ENCODE measurements around the gene REEP1. TPM values are rescaled to one million over a fixed set of nuclear protein-coding genes. Genes with fewer than 3 reads are reported as not detected.
A peak's percentile ranks its signal among the peaks of the same experiment; 100 is the strongest.

The REEP1 gene
- total RNA-seq, 1 donor from 2014 or later, result 6.7 TPM

- DNase-seq (ENCODE audit: low read depth in 2 of 2), result no peak
Measured at GRCh38 chr2:86199834-86200177, 137.6 kb downstream of the REEP1 start.

- DNase-seq (ENCODE audit: low read depth in 2 of 2), result no peak
Measured at GRCh38 chr2:86195808-86196387, 141.5 kb downstream of the REEP1 start.

- DNase-seq (ENCODE audit: low read depth in 2 of 2), result peak; percentile 86 to 98
Measured at GRCh38 chr2:86195055-86195807, 142.2 kb downstream of the REEP1 start, which contains the start of gene IMMT. TSS of gene IMMT (minus strand) at chr2:86195462. CDS start at chr2:86195382, 80 bp downstream.

- DNase-seq (ENCODE audit: low read depth in 2 of 2), result no peak
Measured at GRCh38 chr2:86194751-86195054, 142.7 kb downstream of the REEP1 start.

GRCh38 chr2:86193901-86194567 is 143.4 kb downstream of the REEP1 start:
- DNase-seq (ENCODE audit: low read depth in 2 of 2), result no peak

GRCh38 chr2:86189782-86190416 is 147.5 kb downstream of the REEP1 start:
- DNase-seq (ENCODE audit: low read depth in 2 of 2), result no peak

GRCh38 chr2:86186431-86186830 is 151.0 kb downstream of the REEP1 start:
- no peak for DNase-seq (ENCODE audit: low read depth in 2 of 2)

GRCh38 chr2:86185517-86186212 is 151.8 kb downstream of the REEP1 start:
- no peak for DNase-seq (ENCODE audit: low read depth in 2 of 2)

- DNase-seq (ENCODE audit: low read depth in 2 of 2), result no peak
Measured at GRCh38 chr2:86176597-86176996, 160.8 kb downstream of the REEP1 start.

- DNase-seq (ENCODE audit: low read depth in 2 of 2), result no peak
Measured at GRCh38 chr2:86175828-86176227, 161.6 kb downstream of the REEP1 start.

GRCh38 chr2:86174445-86174844 is 163.0 kb downstream of the REEP1 start:
- no peak for DNase-seq (ENCODE audit: low read depth in 2 of 2)

GRCh38 chr2:86172610-86173009 is 164.8 kb downstream of the REEP1 start:
- no peak for DNase-seq (ENCODE audit: low read depth in 2 of 2)

GRCh38 chr2:86171295-86171694 is 166.1 kb downstream of the REEP1 start:
- no peak for DNase-seq (ENCODE audit: low read depth in 2 of 2)

GRCh38 chr2:86170449-86170848 is 167.0 kb downstream of the REEP1 start:
- no peak for DNase-seq (ENCODE audit: low read depth in 2 of 2)

Other genes starting within 250 kb of the REEP1 start
- gene POLR1A, start 231.7 kb downstream of the REEP1 start, total RNA-seq, result 9.2 and 12.3 TPM in 2 replicates
- gene PTCD3, start 231.4 kb downstream of the REEP1 start, total RNA-seq, result 37.1 and 43.7 TPM in 2 replicates
- 44.7 and 49.7 TPM in 2 replicates for gene IMMT, start 142.2 kb downstream of the REEP1 start, total RNA-seq
- 37.9 and 51.5 TPM in 2 replicates for gene MRPL35, start 138.2 kb downstream of the REEP1 start, total RNA-seq
- gene KDM3A, start 103.7 kb upstream of the REEP1 start, total RNA-seq, result 15.5 and 28.4 TPM in 2 replicates
- 56.6 and 67.6 TPM in 2 replicates for gene CHMP3, start 225.8 kb upstream of the REEP1 start, total RNA-seq

Measured in dermis microvascular lymphatic vessel endothelial cell (primary cell).